Thymus (tissue), 11 donors: ENCODE measurements around the gene ZIC4. TPM values are rescaled to one million over a fixed set of nuclear protein-coding genes. Genes with fewer than 3 reads are reported as not detected.

ENCODE experiments used
- DNase-seq, 9 donors: peaks; one replicate each; pipeline ENCODE4 v3.0.0-alpha.2; 2013; ENCODE audit warnings: low spot score in 9 of 9, low read depth in 6 of 9, missing footprints in 1 of 9
- H3K27ac ChIP-seq, 2 donors: one replicate each; pipeline ENCODE4 v1.5.1; 2013; ENCODE audit warnings: control low read depth in 1 of 2, low read depth in 1 of 2, low read length in 1 of 2, mild to moderate bottlenecking in 1 of 2, moderate library complexity in 1 of 2
- H3K27me3 ChIP-seq, 2 donors: one replicate each; pipeline ENCODE4 v1.5.1; 2013; ENCODE audit warnings: low read length in 1 of 2; ENCODE audit not compliant: control insufficient read depth in 2 of 2, insufficient read depth in 1 of 2
- H3K36me3 ChIP-seq, 2 donors: one replicate each; pipeline ENCODE4 v1.5.1; 2013; ENCODE audit warnings: low read length in 1 of 2, mild to moderate bottlenecking in 1 of 2, moderate library complexity in 1 of 2; ENCODE audit not compliant: control insufficient read depth in 2 of 2, insufficient read depth in 2 of 2
- H3K4me1 ChIP-seq, 2 donors: one replicate each; pipeline ENCODE4 v1.5.1; 2013; ENCODE audit warnings: low read length in 2 of 2; ENCODE audit not compliant: control insufficient read depth in 2 of 2, insufficient read depth in 2 of 2
- H3K4me3 ChIP-seq, 2 donors: one replicate each; pipeline ENCODE4 v1.5.1; 2013; ENCODE audit warnings: low read length in 2 of 2, control low read depth in 1 of 2, mild to moderate bottlenecking in 1 of 2
- H3K9me3 ChIP-seq, 2 donors: one replicate each; pipeline ENCODE4 v1.5.1; 2013; ENCODE audit warnings: low read length in 1 of 2, mild to moderate bottlenecking in 1 of 2; ENCODE audit not compliant: control insufficient read depth in 2 of 2, insufficient read depth in 1 of 2
- WGBS: extraction: QIAGEN DNeasy Blood & Tissue Kit; methylation state at CpG from one replicate; pipeline ENCODE4 v1.1.7; 2013; 5-methylcytosine and 5-hydroxymethylcytosine counted together
- polyA plus RNA-seq: library from polyadenylated mRNA; stranded (reverse); fragments of 200-250 nt; gene quantifications from one replicate; pipeline ENCODE4 v1.2.3, GENCODE V29; 2013
- total RNA-seq: library from RNA; stranded (reverse); fragments of 120-200 nt; gene quantifications from one replicate; pipeline ENCODE4 v1.2.4, GENCODE V29; 2013
- donor health status: healthy.

The ZIC4 gene
- total and polyA plus RNA-seq, 2 donors: not detected

DNA sequence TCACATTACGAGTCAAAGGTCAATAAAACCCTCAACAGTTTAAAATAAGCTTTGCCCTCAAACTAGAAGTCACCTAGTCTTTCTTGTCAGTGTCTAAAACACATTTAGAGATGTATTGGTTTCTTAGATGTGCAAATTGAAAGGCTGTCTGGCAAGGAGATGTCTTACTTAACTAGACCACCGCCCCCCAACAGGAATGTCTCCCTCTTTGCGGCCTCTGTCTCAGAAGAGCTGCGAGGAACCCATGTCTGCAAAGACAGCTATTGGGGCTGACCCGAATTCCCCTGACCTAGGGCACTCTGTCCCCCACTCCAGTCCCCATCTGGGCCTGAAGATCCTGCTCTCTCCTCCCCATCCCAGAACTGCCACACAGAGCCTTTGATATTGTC is 46.3 kb downstream of the ZIC4 start:
- Histone ChIP-seq H3K4me3 (no peak overlapping the region), H3K27me3 (peaks cover 45 to 79% of the 10 kb centered on the region in 2 donors), H3K27ac (no peak overlapping the region), H3K4me1 (no peaks in the 10 kb centered on the region), H3K36me3 (no peaks in the 10 kb centered on the region), H3K9me3 (no peaks in the 10 kb centered on the region)
- 23% methylated on average over 5 of the region's 5 CpGs for WGBS
- no peak for DNase-seq

DNA sequence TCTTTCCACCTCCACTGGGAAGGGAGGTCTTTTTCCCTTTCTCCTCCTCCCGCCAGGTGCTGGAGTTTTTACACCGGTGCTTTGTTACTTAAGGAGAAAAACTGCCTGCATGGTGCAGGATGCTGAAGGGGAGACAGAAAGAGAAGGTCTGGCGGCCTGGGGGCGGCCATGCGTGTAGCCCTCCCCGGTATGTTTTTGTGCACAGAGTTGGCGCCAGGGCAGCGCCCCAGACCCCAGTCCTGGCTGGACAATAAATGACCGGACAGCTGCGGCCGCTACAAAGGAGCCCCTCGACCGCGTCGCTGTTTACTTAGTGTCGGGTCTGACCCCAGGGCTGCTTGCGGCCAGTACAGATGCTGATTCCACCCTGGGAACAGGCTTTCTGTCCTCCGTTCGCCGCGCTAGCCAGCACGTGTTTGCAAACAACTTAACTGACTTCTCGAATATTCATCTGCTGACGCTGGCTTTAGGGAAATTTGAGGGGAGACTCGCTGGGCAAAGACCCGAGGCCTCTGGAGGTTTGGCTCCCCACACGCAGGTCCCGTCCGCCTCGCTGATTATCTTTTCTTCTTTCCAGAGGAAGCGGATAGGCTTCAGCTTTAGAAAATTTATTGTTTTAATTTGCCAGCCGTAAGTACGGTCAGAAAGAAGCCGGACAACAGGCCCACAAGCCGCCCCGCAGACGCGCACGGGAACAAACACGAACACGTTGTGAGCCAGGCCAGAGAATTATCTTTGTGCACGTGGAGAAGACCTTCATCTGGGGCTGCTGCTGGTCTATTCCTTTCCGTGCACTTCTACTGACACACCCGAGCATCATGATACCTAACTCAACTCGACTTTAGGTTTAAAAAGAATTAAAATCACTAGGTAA is 46.9 kb downstream of the ZIC4 start:
- DNase-seq: no peak
- Histone ChIP-seq H3K9me3 (no peaks in the 10 kb centered on the region), H3K4me3 (no peak overlapping the region), H3K4me1 (no peaks in the 10 kb centered on the region), H3K27me3 (peaks cover 48 to 80% of the 10 kb centered on the region in 2 donors), H3K36me3 (no peaks in the 10 kb centered on the region), H3K27ac (no peak overlapping the region)
- WGBS: 5% methylated on average over 45 of the region's 45 CpGs

GRCh38 chr3:147358144-147358992 is 48.0 kb downstream of the ZIC4 start:
- DNase-seq: no peak
- 7% methylated on average over 9 of the region's 9 CpGs for WGBS
- Histone ChIP-seq H3K27me3 (peaks cover 48 to 82% of the 10 kb centered on the region in 2 donors), H3K9me3 (no peaks in the 10 kb centered on the region), H3K4me3 (no peak overlapping the region), H3K4me1 (no peaks in the 10 kb centered on the region), H3K27ac (no peak overlapping the region), H3K36me3 (no peaks in the 10 kb centered on the region)

- no peak for DNase-seq
- WGBS: 8% methylated on average over 29 of the region's 29 CpGs
- H3K27ac ChIP-seq: no peak overlapping the region
- H3K9me3 ChIP-seq: no peaks in the 10 kb centered on the region
- no peaks in the 10 kb centered on the region for H3K36me3 ChIP-seq
- no peaks in the 10 kb centered on the region for H3K4me1 ChIP-seq
- H3K27me3 ChIP-seq: peaks cover 48 to 87% of the 10 kb centered on the region in 2 donors
- H3K4me3 ChIP-seq: no peak overlapping the region
Measured at GRCh38 chr3:147356909-147357900, 49.1 kb downstream of the ZIC4 start.

- H3K4me1 ChIP-seq: no peaks in the 10 kb centered on the region
- H3K36me3 ChIP-seq: no peaks in the 10 kb centered on the region
- no peak overlapping the region for H3K4me3 ChIP-seq
- no peaks in the 10 kb centered on the region for H3K9me3 ChIP-seq
- 4% methylated on average over 26 of the region's 26 CpGs for WGBS
- H3K27ac ChIP-seq: no peak overlapping the region
- peaks cover 48 to 81% of the 10 kb centered on the region in 2 donors for H3K27me3 ChIP-seq
- no peak for DNase-seq
Measured at GRCh38 chr3:147356145-147356908, 50.0 kb downstream of the ZIC4 start.

- no peaks in the 10 kb centered on the region for H3K36me3 ChIP-seq
- no peak overlapping the region for H3K4me3 ChIP-seq
- no peak for DNase-seq
- 4% methylated on average over 4 of the region's 4 CpGs for WGBS
- H3K9me3 ChIP-seq: no peaks in the 10 kb centered on the region
- H3K27ac ChIP-seq: no peak overlapping the region
- peaks cover 48 to 75% of the 10 kb centered on the region in 2 donors for H3K27me3 ChIP-seq
- no peaks in the 10 kb centered on the region for H3K4me1 ChIP-seq
Measured at GRCh38 chr3:147355753-147356090, 50.6 kb downstream of the ZIC4 start.

DNA sequence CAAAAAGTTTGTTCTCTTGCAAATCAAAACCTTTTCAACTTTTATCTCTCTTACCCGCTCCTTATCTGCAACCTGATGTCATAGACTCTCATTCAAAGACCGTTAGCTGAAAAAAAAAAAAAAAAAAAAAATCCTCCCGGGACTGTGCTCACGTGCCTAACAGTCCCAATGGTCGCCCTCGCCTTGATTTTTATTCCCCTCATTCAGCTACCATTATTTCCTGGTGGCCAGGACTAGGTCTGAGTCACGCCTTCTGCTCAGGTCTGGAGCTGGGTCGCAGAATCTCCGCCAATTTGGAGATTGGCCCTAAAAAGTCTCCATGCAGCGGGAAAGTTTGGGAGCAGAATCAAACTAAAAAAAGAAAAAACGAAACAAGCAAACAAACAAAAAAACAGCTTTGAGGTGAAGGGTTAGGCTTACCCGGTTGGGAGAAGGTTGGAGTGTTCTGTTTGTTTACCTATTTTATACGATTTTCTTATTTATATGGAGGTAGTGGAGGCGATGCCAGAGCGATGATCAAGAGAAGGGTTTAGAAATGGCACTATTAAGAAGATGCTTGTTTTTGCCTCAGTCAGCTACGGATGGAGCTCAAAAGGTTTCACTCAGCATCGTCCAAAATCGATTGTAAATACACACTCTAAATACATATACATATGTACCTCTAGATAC is 51.1 kb downstream of the ZIC4 start:
- H3K4me3 ChIP-seq: no peak overlapping the region
- H3K27ac ChIP-seq: no peak overlapping the region
- no peaks in the 10 kb centered on the region for H3K9me3 ChIP-seq
- WGBS: 10% methylated on average over 18 of the region's 18 CpGs
- no peaks in the 10 kb centered on the region for H3K36me3 ChIP-seq
- H3K4me1 ChIP-seq: no peaks in the 10 kb centered on the region
- peaks cover 48 to 70% of the 10 kb centered on the region in 2 donors for H3K27me3 ChIP-seq
- no peak for DNase-seq

GRCh38 chr3:147354623-147355022 is 51.7 kb downstream of the ZIC4 start:
- H3K4me3 ChIP-seq: no peak overlapping the region
- no peaks in the 10 kb centered on the region for H3K36me3 ChIP-seq
- 14% methylated on average over 19 of the region's 19 CpGs for WGBS
- H3K27me3 ChIP-seq: peaks cover 43 to 64% of the 10 kb centered on the region in 2 donors
- no peaks in the 10 kb centered on the region for H3K9me3 ChIP-seq
- H3K27ac ChIP-seq: no peak overlapping the region
- DNase-seq: no peak
- H3K4me1 ChIP-seq: no peaks in the 10 kb centered on the region
